OCI-LY3 (cell line): ENCODE measurements around the gene BCL11A.

ENCODE experiments used
- EZH2phosphoT487 ChIP-seq: fragments of 200-600 bp; shearing (Covaris generic); IDR thresholded peaks from 2 replicates; pipeline ENCODE4 v1.6.1; 2018; ENCODE audit warnings: antibody characterized with exemption, mixed run types, low read depth
- TF ChIP-seq, protein P1 (sequence below): fragments of 200-600, 300-600 bp; sonication (generic); IDR thresholded peaks from 2 replicates; pipeline ENCODE4 v1.5.1; 2014; ENCODE audit warnings: antibody characterized with exemption, low read length, low read depth

DNA sequence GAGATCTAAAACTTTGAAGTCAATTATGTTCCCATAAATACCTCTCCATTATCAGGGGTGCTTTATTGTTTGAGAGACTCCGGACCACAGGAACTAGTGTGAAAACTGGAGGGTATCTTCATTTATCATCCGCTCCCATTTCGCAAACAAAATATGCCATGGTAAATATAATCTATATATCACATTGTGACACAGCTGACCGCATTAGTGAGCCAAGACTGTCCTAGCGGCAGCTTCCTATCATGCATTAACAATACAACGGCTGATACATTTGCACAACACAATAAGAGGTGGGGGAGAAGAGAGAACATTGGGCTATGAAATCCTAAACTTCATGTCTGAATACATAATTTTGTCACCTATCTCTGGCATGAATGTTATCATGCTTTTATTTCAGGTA, 29.5 kb downstream of the BCL11A start:
- TF ChIP-seq, protein P1, sequence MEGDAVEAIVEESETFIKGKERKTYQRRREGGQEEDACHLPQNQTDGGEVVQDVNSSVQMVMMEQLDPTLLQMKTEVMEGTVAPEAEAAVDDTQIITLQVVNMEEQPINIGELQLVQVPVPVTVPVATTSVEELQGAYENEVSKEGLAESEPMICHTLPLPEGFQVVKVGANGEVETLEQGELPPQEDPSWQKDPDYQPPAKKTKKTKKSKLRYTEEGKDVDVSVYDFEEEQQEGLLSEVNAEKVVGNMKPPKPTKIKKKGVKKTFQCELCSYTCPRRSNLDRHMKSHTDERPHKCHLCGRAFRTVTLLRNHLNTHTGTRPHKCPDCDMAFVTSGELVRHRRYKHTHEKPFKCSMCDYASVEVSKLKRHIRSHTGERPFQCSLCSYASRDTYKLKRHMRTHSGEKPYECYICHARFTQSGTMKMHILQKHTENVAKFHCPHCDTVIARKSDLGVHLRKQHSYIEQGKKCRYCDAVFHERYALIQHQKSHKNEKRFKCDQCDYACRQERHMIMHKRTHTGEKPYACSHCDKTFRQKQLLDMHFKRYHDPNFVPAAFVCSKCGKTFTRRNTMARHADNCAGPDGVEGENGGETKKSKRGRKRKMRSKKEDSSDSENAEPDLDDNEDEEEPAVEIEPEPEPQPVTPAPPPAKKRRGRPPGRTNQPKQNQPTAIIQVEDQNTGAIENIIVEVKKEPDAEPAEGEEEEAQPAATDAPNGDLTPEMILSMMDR = no peak
- TF ChIP-seq EZH2phosphoT487 = no peak
